ENCODE data around the gene KIAA1191.

The KIAA1191 gene

GRCh38 chr5:176365351-176366231 is 4.0 kb upstream of the KIAA1191 start, which contains the start of gene ARL10:
TSS of gene ARL10 (plus strand) at chr5:176365487. CDS start at chr5:176365564, 77 bp downstream.
- DNase-seq (ENCODE audit: low read depth), result no peak

GRCh38 chr5:176364765-176365350 is 3.3 kb upstream of the KIAA1191 start:
- DNase-seq (ENCODE audit: low read depth), result no peak

GRCh38 chr5:176362233-176362490 is 598 bp upstream of the KIAA1191 start:
- no peak for DNase-seq (ENCODE audit: low read depth)

GRCh38 chr5:176360894-176361436 is 599 bp downstream of the KIAA1191 start:
- no peak for DNase-seq (ENCODE audit: low read depth)

- no peak for DNase-seq (ENCODE audit: low read depth)
Observed at GRCh38 chr5:176359658-176360057, 1.9 kb downstream of the KIAA1191 start.

- DNase-seq (ENCODE audit: low read depth), result no peak
Observed at GRCh38 chr5:176356179-176356566, 5.4 kb downstream of the KIAA1191 start.

- DNase-seq (ENCODE audit: low read depth), result no peak
Observed at GRCh38 chr5:176355400-176356178, 6.0 kb downstream of the KIAA1191 start.

- no peak for DNase-seq (ENCODE audit: low read depth)
Observed at GRCh38 chr5:176353533-176353932, 8.0 kb downstream of the KIAA1191 start.

GRCh38 chr5:176352116-176352878 is 9.3 kb downstream of the KIAA1191 start:
- no peak for DNase-seq (ENCODE audit: low read depth)

GRCh38 chr5:176350416-176350815 is 11.1 kb downstream of the KIAA1191 start:
- no peak for DNase-seq (ENCODE audit: low read depth)

GRCh38 chr5:176342766-176343458 is 18.7 kb downstream of the KIAA1191 start:
- no peak for DNase-seq (ENCODE audit: low read depth)

GRCh38 chr5:176342158-176342483 is 19.4 kb downstream of the KIAA1191 start:
- no peak for DNase-seq (ENCODE audit: low read depth)

GRCh38 chr5:176341325-176342157 is 20.0 kb downstream of the KIAA1191 start:
- no peak for DNase-seq (ENCODE audit: low read depth)

- no peak for DNase-seq (ENCODE audit: low read depth)
Observed at GRCh38 chr5:176339304-176339703, 22.3 kb downstream of the KIAA1191 start.

- no peak for DNase-seq (ENCODE audit: low read depth)
Observed at GRCh38 chr5:176337913-176338312, 23.7 kb downstream of the KIAA1191 start.

GRCh38 chr5:176334031-176334770 is 27.4 kb downstream of the KIAA1191 start:
- no peak for DNase-seq (ENCODE audit: low read depth)

GRCh38 chr5:176320577-176320976 is 41.0 kb downstream of the KIAA1191 start:
- no peak for DNase-seq (ENCODE audit: low read depth)

GRCh38 chr5:176319827-176320554 is 41.6 kb downstream of the KIAA1191 start:
- DNase-seq (ENCODE audit: low read depth), result no peak

Data from stimulated activated CD8-positive, alpha-beta memory T cell treated with anti-CD3 and anti-CD28 coated beads, Interleukin-12 subunit alpha, Interleukin-12 subunit beta, amount 100 ng/mL, for 1 hour (primary cell).